DND-41 (cell line): ENCODE data around the gene TBC1D14.

Experiments used
- ATAC-seq: fragments of 200-7000 bp; cut with Tn5 transposase; 3 replicates; pipeline ENCODE4 v1.9.1; 2021; ENCODE audit warnings: low read depth; ENCODE audit not compliant: insufficient read depth
- DNase-seq: peaks from one replicate; pipeline ENCODE4 v3.0.0-alpha.2; 2020
- H2AFZ ChIP-seq: 2 replicates; pipeline ENCODE4 v1.6.0; 2012; ENCODE audit warnings: low read depth, low read length
- H3K27ac ChIP-seq: 2 replicates; pipeline ENCODE4 v1.5.1; 2012; ENCODE audit warnings: low read length, inconsistent platforms
- H3K27me3 ChIP-seq: fragments of 200-600 bp; sonication (generic); 2 replicates; pipeline ENCODE4 v1.6.0; 2012; ENCODE audit warnings: low read length, mild to moderate bottlenecking, inconsistent platforms; ENCODE audit not compliant: insufficient read depth, poor library complexity
- H3K36me3 ChIP-seq: 2 replicates; pipeline ENCODE4 v1.5.1; 2012; ENCODE audit warnings: low read length, inconsistent platforms; ENCODE audit not compliant: insufficient read depth
- H3K4me1 ChIP-seq: 2 replicates; pipeline ENCODE4 v1.5.1; 2012; ENCODE audit warnings: mild to moderate bottlenecking, low read length; ENCODE audit not compliant: insufficient read depth
- H3K4me2 ChIP-seq: 2 replicates; pipeline ENCODE4 v1.6.0; 2012; ENCODE audit warnings: mild to moderate bottlenecking, moderate library complexity, low read length, inconsistent platforms; ENCODE audit not compliant: insufficient read depth
- H3K4me3 ChIP-seq, 2 experiments: fragments of 200-600 bp in 1 of 2; shearing (Covaris generic) in 1 of 2; 2 replicates each; pipeline ENCODE4 v1.5.1; 2012 to 2016; ENCODE audit warnings: inconsistent platforms in 2 of 2, low read length in 2 of 2, mild to moderate bottlenecking in 2 of 2, low read depth in 1 of 2, moderate library complexity in 1 of 2
- H3K79me2 ChIP-seq: 2 replicates; pipeline ENCODE4 v1.6.0; 2012; ENCODE audit warnings: low read length, inconsistent platforms; ENCODE audit not compliant: insufficient read depth
- H3K9ac ChIP-seq: 2 replicates; pipeline ENCODE4 v1.6.0; 2012; ENCODE audit warnings: low read depth, mild to moderate bottlenecking, inconsistent platforms, low read length, moderate library complexity
- H3K9me3 ChIP-seq: 2 replicates; pipeline ENCODE4 v1.5.1; 2012; ENCODE audit warnings: low read length, moderate library complexity, mild to moderate bottlenecking, inconsistent platforms; ENCODE audit not compliant: insufficient read depth, severe bottlenecking
- H4K20me1 ChIP-seq: 2 replicates; pipeline ENCODE4 v1.6.0; 2012; ENCODE audit warnings: low read length; ENCODE audit not compliant: insufficient read depth
- CTCF ChIP-seq: IDR thresholded peaks from 2 replicates; pipeline ENCODE4 v1.5.1; 2012; ENCODE audit warnings: borderline replicate concordance, low read length, moderate library complexity, mild to moderate bottlenecking; ENCODE audit not compliant: poor library complexity, severe bottlenecking; ENCODE audit errors: extremely low read depth
- EZH2 ChIP-seq: IDR thresholded peaks from 3 replicates; pipeline ENCODE4 v1.6.1; 2012; ENCODE audit warnings: borderline replicate concordance, low read depth, mild to moderate bottlenecking, moderate library complexity, low read length, inconsistent platforms; ENCODE audit not compliant: severe bottlenecking

Gene TBC1D14

GRCh38 chr4:6937201-6937600 lies 27.6 kb downstream of the TBC1D14 start:
- Histone ChIP-seq H3K79me2 (peaks cover 37% of the 10 kb centered on the region), H3K27ac (no peak overlapping the region), H3K9me3 (no peaks in the 10 kb centered on the region), H3K36me3 (peaks cover 23% of the 10 kb centered on the region), H3K4me1 (no peaks in the 10 kb centered on the region), H3K9ac (no peak overlapping the region), H4K20me1 (peaks cover 43% of the 10 kb centered on the region), H3K4me2 (no peak overlapping the region), H2AFZ (no peak overlapping the region), H3K27me3 (no peaks in the 10 kb centered on the region), H3K4me3 (no peak overlapping the region)
- DNase-seq, result no peak
- ATAC-seq, result no peak
- TF ChIP-seq CTCF (no peak), EZH2 (no peak)

- Histone ChIP-seq H3K27ac (no peak overlapping the region), H3K4me3 (no peak overlapping the region), H4K20me1 (peaks cover 43% of the 10 kb centered on the region), H3K4me2 (no peak overlapping the region), H3K9ac (no peak overlapping the region), H3K9me3 (no peaks in the 10 kb centered on the region), H2AFZ (no peak overlapping the region), H3K36me3 (peaks cover 17% of the 10 kb centered on the region), H3K4me1 (no peaks in the 10 kb centered on the region), H3K79me2 (peaks cover 33% of the 10 kb centered on the region), H3K27me3 (no peaks in the 10 kb centered on the region)
- TF ChIP-seq EZH2, result no peak
- no peak for TF ChIP-seq CTCF
- no peak for ATAC-seq
- DNase-seq, result no peak
These were observed 28.1 kb downstream of the TBC1D14 start for GRCh38 chr4:6937754-6938153.

- peaks cover 38% of the 10 kb centered on the region for H3K79me2 ChIP-seq
- TF ChIP-seq CTCF (no peak), EZH2 (no peak)
- no peaks in the 10 kb centered on the region for H3K27me3 ChIP-seq
- no peak overlapping the region for H3K27ac ChIP-seq
- no peak overlapping the region for H3K4me3 ChIP-seq
- ATAC-seq (0 out of 3 replicates have a peak, but pooled peaks have one; percentile 12), DNase-seq (no peak)
- no peak overlapping the region for H3K4me2 ChIP-seq
- peaks cover 16% of the 10 kb centered on the region for H3K36me3 ChIP-seq
- H3K9ac ChIP-seq, result no peak overlapping the region
- no peaks in the 10 kb centered on the region for H3K9me3 ChIP-seq
- H4K20me1 ChIP-seq, result peaks cover 46% of the 10 kb centered on the region
- no peak overlapping the region for H2AFZ ChIP-seq
- no peaks in the 10 kb centered on the region for H3K4me1 ChIP-seq
These were observed 28.6 kb downstream of the TBC1D14 start for GRCh38 chr4:6938237-6938636.
